GM12878 (cell line): ENCODE results near the gene ZNF69.

Experiments used
- ATF7 ChIP-seq: fragments of 450-650 bp; IDR thresholded peaks from 2 replicates; pipeline ENCODE4 v1.6.1; 2016; ENCODE audit warnings: low read depth, mild to moderate bottlenecking
- MYC ChIP-seq: IDR thresholded peaks from 2 replicates; pipeline ENCODE4 v1.6.1; 2011; ENCODE audit warnings: mild to moderate bottlenecking, low read length, moderate library complexity, inconsistent platforms; ENCODE audit not compliant: insufficient read depth, insufficient replicate concordance, insufficient read length, severe bottlenecking
- POLR2A ChIP-seq: IDR thresholded peaks from 2 replicates; pipeline ENCODE4 v1.6.1; 2011; ENCODE audit warnings: low read depth, mild to moderate bottlenecking, low read length
- SMAD1 ChIP-seq: fragments of 450-650 bp; IDR thresholded peaks from 2 replicates; pipeline ENCODE4 v1.6.1; 2018; ENCODE audit warnings: mild to moderate bottlenecking, low read depth; ENCODE audit not compliant: partially characterized antibody
- TF ChIP-seq, protein P1 (sequence below): IDR thresholded peaks from 2 replicates; pipeline ENCODE4 v1.6.1; 2012; ENCODE audit warnings: improper control_type of control experiment, low read depth, low read length; ENCODE audit not compliant: insufficient replicate concordance
- TF ChIP-seq, protein P2 (sequence below), 3 experiments: IDR thresholded peaks in 2 of 3; conservative IDR thresholded peaks in 1 of 3; 2 replicates each; pipeline ENCODE4 v1.5.1; 2011; ENCODE audit warnings: low read depth in 3 of 3, low read length in 3 of 3, mild to moderate bottlenecking in 3 of 3, control low read depth in 2 of 3, moderate library complexity in 2 of 3, inconsistent platforms in 1 of 3, mixed read lengths in 1 of 3; ENCODE audit not compliant: control insufficient read depth in 2 of 3, insufficient read depth in 1 of 3; ENCODE audit errors: extremely low read depth in 1 of 3
- TF ChIP-seq, protein P3 (sequence below): fragments of 450-650 bp; IDR thresholded peaks from 2 replicates; pipeline ENCODE4 v1.6.1; 2017; ENCODE audit warnings: mild to moderate bottlenecking, low read depth, inconsistent platforms; ENCODE audit not compliant: poor library complexity, severe bottlenecking
- TF ChIP-seq, protein P4 (sequence below): IDR thresholded peaks from 2 replicates; pipeline ENCODE4 v1.6.1; 2012; ENCODE audit warnings: mild to moderate bottlenecking, low read depth, low read length

DNA sequence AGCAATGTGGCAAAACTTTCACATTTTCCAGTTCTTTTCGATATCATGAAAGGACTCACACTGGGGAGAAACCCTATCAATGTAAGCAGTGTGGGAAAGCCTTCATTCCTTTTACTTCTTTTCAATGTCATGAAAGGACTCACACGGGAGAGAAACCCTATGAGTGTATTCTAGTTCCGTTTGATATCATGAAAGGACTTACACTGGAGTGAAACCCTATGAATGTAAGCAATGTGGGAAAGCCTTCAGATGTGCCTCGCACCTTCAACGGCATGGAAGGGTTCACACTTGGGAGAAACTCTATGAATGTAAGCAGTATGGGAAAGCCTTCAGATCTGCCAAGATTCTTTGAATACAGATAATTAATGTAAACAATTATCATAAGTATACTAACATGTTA lies 62.7 kb downstream of the ZNF69 start:
- TF ChIP-seq MYC (no peak), SMAD1 (no peak), ATF7 (no peak), POLR2A (no peak)
- TF ChIP-seq, protein P1, sequence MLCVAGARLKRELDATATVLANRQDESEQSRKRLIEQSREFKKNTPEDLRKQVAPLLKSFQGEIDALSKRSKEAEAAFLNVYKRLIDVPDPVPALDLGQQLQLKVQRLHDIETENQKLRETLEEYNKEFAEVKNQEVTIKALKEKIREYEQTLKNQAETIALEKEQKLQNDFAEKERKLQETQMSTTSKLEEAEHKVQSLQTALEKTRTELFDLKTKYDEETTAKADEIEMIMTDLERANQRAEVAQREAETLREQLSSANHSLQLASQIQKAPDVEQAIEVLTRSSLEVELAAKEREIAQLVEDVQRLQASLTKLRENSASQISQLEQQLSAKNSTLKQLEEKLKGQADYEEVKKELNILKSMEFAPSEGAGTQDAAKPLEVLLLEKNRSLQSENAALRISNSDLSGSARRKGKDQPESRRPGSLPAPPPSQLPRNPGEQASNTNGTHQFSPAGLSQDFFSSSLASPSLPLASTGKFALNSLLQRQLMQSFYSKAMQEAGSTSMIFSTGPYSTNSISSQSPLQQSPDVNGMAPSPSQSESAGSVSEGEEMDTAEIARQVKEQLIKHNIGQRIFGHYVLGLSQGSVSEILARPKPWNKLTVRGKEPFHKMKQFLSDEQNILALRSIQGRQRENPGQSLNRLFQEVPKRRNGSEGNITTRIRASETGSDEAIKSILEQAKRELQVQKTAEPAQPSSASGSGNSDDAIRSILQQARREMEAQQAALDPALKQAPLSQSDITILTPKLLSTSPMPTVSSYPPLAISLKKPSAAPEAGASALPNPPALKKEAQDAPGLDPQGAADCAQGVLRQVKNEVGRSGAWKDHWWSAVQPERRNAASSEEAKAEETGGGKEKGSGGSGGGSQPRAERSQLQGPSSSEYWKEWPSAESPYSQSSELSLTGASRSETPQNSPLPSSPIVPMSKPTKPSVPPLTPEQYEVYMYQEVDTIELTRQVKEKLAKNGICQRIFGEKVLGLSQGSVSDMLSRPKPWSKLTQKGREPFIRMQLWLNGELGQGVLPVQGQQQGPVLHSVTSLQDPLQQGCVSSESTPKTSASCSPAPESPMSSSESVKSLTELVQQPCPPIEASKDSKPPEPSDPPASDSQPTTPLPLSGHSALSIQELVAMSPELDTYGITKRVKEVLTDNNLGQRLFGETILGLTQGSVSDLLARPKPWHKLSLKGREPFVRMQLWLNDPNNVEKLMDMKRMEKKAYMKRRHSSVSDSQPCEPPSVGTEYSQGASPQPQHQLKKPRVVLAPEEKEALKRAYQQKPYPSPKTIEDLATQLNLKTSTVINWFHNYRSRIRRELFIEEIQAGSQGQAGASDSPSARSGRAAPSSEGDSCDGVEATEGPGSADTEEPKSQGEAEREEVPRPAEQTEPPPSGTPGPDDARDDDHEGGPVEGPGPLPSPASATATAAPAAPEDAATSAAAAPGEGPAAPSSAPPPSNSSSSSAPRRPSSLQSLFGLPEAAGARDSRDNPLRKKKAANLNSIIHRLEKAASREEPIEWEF: no peak
- TF ChIP-seq, protein P2, sequence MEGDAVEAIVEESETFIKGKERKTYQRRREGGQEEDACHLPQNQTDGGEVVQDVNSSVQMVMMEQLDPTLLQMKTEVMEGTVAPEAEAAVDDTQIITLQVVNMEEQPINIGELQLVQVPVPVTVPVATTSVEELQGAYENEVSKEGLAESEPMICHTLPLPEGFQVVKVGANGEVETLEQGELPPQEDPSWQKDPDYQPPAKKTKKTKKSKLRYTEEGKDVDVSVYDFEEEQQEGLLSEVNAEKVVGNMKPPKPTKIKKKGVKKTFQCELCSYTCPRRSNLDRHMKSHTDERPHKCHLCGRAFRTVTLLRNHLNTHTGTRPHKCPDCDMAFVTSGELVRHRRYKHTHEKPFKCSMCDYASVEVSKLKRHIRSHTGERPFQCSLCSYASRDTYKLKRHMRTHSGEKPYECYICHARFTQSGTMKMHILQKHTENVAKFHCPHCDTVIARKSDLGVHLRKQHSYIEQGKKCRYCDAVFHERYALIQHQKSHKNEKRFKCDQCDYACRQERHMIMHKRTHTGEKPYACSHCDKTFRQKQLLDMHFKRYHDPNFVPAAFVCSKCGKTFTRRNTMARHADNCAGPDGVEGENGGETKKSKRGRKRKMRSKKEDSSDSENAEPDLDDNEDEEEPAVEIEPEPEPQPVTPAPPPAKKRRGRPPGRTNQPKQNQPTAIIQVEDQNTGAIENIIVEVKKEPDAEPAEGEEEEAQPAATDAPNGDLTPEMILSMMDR (IDR thresholded peaks at IDR 0.05 in 2 of 3, conservative IDR thresholded peaks at IDR 0.05 in 1 of 3; ENCODE audit: control insufficient read depth in 2 of 3, extremely low read depth in 1 of 3, insufficient read depth in 1 of 3, low read depth in 3 of 3, low read length in 3 of 3): no peak
- TF ChIP-seq, protein P3, sequence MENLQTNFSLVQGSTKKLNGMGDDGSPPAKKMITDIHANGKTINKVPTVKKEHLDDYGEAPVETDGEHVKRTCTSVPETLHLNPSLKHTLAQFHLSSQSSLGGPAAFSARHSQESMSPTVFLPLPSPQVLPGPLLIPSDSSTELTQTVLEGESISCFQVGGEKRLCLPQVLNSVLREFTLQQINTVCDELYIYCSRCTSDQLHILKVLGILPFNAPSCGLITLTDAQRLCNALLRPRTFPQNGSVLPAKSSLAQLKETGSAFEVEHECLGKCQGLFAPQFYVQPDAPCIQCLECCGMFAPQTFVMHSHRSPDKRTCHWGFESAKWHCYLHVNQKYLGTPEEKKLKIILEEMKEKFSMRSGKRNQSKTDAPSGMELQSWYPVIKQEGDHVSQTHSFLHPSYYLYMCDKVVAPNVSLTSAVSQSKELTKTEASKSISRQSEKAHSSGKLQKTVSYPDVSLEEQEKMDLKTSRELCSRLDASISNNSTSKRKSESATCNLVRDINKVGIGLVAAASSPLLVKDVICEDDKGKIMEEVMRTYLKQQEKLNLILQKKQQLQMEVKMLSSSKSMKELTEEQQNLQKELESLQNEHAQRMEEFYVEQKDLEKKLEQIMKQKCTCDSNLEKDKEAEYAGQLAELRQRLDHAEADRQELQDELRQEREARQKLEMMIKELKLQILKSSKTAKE: no peak
- TF ChIP-seq, protein P4, sequence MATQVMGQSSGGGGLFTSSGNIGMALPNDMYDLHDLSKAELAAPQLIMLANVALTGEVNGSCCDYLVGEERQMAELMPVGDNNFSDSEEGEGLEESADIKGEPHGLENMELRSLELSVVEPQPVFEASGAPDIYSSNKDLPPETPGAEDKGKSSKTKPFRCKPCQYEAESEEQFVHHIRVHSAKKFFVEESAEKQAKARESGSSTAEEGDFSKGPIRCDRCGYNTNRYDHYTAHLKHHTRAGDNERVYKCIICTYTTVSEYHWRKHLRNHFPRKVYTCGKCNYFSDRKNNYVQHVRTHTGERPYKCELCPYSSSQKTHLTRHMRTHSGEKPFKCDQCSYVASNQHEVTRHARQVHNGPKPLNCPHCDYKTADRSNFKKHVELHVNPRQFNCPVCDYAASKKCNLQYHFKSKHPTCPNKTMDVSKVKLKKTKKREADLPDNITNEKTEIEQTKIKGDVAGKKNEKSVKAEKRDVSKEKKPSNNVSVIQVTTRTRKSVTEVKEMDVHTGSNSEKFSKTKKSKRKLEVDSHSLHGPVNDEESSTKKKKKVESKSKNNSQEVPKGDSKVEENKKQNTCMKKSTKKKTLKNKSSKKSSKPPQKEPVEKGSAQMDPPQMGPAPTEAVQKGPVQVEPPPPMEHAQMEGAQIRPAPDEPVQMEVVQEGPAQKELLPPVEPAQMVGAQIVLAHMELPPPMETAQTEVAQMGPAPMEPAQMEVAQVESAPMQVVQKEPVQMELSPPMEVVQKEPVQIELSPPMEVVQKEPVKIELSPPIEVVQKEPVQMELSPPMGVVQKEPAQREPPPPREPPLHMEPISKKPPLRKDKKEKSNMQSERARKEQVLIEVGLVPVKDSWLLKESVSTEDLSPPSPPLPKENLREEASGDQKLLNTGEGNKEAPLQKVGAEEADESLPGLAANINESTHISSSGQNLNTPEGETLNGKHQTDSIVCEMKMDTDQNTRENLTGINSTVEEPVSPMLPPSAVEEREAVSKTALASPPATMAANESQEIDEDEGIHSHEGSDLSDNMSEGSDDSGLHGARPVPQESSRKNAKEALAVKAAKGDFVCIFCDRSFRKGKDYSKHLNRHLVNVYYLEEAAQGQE: no peak
